SK-N-SH (cell line): ENCODE data around the gene CLMP. TPM values are rescaled to one million over a fixed set of nuclear protein-coding genes. Genes with fewer than 3 reads are reported as not detected.
A peak's percentile ranks its signal among the peaks of the same experiment; 100 is the strongest.

ENCODE experiments used
- CTCF ChIA-PET: fragments of 300-600, 350-600 bp; formaldehyde crosslinking; extraction: SDS; loops from one replicate; lab custom pipeline; 2021; lab: Yijun Ruan, JAX
- POLR2A ChIA-PET: fragments of 350-600 bp; sonication (Branson Sonifier 250); formaldehyde crosslinking; extraction: SDS; loops from one replicate; lab custom pipeline; 2020; ENCODE audit warnings: antibody characterized with exemption, inconsistent platforms; lab: Yijun Ruan, JAX
- DNase-seq: peaks from one replicate; pipeline ENCODE4 v3.0.0; 2012
- H2AFZ ChIP-seq: fragments of 200-600 bp; sonication (generic); 2 replicates; pipeline ENCODE4 v1.8.1; 2016; ENCODE audit warnings: antibody characterized with exemption, mild to moderate bottlenecking, low read depth
- H3F3A ChIP-seq: fragments of 200-600 bp; sonication (generic); replicated peaks from 2 replicates; pipeline ENCODE3; 2016; ENCODE audit warnings: antibody characterized with exemption, mild to moderate bottlenecking; ENCODE audit not compliant: insufficient read depth
- H3K27ac ChIP-seq, 2 experiments: fragments of 200-500 bp in 1 of 2; fragments of 200-600 bp in 1 of 2; sonication (Bioruptor generic) in 1 of 2; sonication (generic), shearing (Covaris generic) in 1 of 2; 2 replicates each; pipeline versions ENCODE4 v1.5.1 to v1.6.1; 2014 to 2016; ENCODE audit warnings: low read depth in 2 of 2, inconsistent platforms in 1 of 2, low read length in 1 of 2, mild to moderate bottlenecking in 1 of 2, mixed read lengths in 1 of 2
- H3K27me3 ChIP-seq: fragments of 200-600 bp; sonication (generic), shearing (Covaris generic); 2 replicates; pipeline ENCODE4 v1.6.1; 2016; ENCODE audit warnings: mixed run types; ENCODE audit not compliant: insufficient read depth
- H3K36me3 ChIP-seq, 2 experiments: fragments of 200-500 bp in 1 of 2; fragments of 200-600 bp in 1 of 2; sonication (Bioruptor generic) in 1 of 2; sonication (generic) in 1 of 2; replicated peaks in 1 of 2; 2 replicates each; pipeline versions ENCODE3 to v1.5.1; 2014 to 2016; ENCODE audit warnings: low read length in 1 of 2, mild to moderate bottlenecking in 1 of 2; ENCODE audit not compliant: insufficient read depth in 2 of 2, control insufficient read depth in 1 of 2
- H3K4me1 ChIP-seq, 2 experiments: fragments of 200-500 bp in 1 of 2; fragments of 200-600 bp in 1 of 2; sonication (Bioruptor generic) in 1 of 2; sonication (generic), shearing (Covaris generic) in 1 of 2; 2 replicates each; pipeline versions ENCODE4 v1.5.1 to v1.6.1; 2014 to 2016; ENCODE audit warnings: low read depth in 1 of 2, low read length in 1 of 2, mixed run types in 1 of 2; ENCODE audit not compliant: insufficient read depth in 2 of 2, control insufficient read depth in 1 of 2
- H3K4me2 ChIP-seq: fragments of 200-600 bp; sonication (generic), shearing (Covaris generic); 2 replicates; pipeline ENCODE4 v1.6.1; 2017; ENCODE audit warnings: mixed run types
- H3K4me3 ChIP-seq, 2 experiments: fragments of 200-500 bp in 1 of 2; fragments of 200-600 bp in 1 of 2; sonication (Bioruptor generic) in 1 of 2; sonication (generic), shearing (Covaris generic) in 1 of 2; 2 replicates each; pipeline versions ENCODE4 v1.5.1 to v1.8.1; 2014 to 2016; ENCODE audit warnings: low read depth in 2 of 2, inconsistent platforms in 1 of 2, low read length in 1 of 2, mild to moderate bottlenecking in 1 of 2, mixed read lengths in 1 of 2, moderate library complexity in 1 of 2
- H3K79me2 ChIP-seq: fragments of 200-600 bp; sonication (generic); 2 replicates; pipeline ENCODE4 v1.8.1; 2017; ENCODE audit warnings: mild to moderate bottlenecking; ENCODE audit not compliant: insufficient read depth
- H3K9ac ChIP-seq: fragments of 200-600 bp; sonication (generic); 2 replicates; pipeline ENCODE4 v1.6.1; 2017; ENCODE audit warnings: mixed run types
- H3K9me2 ChIP-seq: fragments of 200-600 bp; sonication (generic); 2 replicates; pipeline ENCODE4 v1.6.1; 2017; ENCODE audit warnings: mixed run types
- H3K9me3 ChIP-seq: fragments of 200-600 bp; sonication (generic); 2 replicates; pipeline ENCODE4 v1.6.1; 2017; ENCODE audit warnings: mixed run types, mild to moderate bottlenecking, moderate library complexity
- H4K20me1 ChIP-seq: fragments of 200-600 bp; sonication (generic); 2 replicates; pipeline ENCODE4 v1.6.1; 2017; ENCODE audit warnings: mild to moderate bottlenecking, mixed run types; ENCODE audit not compliant: insufficient read depth
- CTCF ChIP-seq: fragments of 200-600 bp; sonication (generic); IDR thresholded peaks from 2 replicates; pipeline ENCODE4 v1.6.1; 2017; ENCODE audit warnings: antibody characterized with exemption, mild to moderate bottlenecking, moderate library complexity
- EP300 ChIP-seq, 2 experiments: IDR thresholded peaks; 2 replicates each; pipeline versions ENCODE4 v1.4.0 to v1.6.1; 2012; ENCODE audit warnings: borderline replicate concordance in 1 of 2, low read depth in 1 of 2, low read length in 1 of 2
- FOSL2 ChIP-seq: IDR thresholded peaks from 2 replicates; pipeline ENCODE4 v1.4.0; 2012; ENCODE audit warnings: low read depth, mild to moderate bottlenecking, moderate library complexity, borderline replicate concordance
- GABPA ChIP-seq: IDR thresholded peaks from 2 replicates; pipeline ENCODE4 v1.4.0; 2012; ENCODE audit warnings: low read depth, mild to moderate bottlenecking
- JUND ChIP-seq: IDR thresholded peaks from 2 replicates; pipeline ENCODE4 v1.4.0; 2012
- NFIC ChIP-seq: IDR thresholded peaks from 2 replicates; pipeline ENCODE4 v1.4.0; 2012; ENCODE audit warnings: borderline replicate concordance
- PBX3 ChIP-seq: IDR thresholded peaks from 2 replicates; pipeline ENCODE4; 2012
- RXRA ChIP-seq: IDR thresholded peaks from 2 replicates; pipeline ENCODE4 v1.4.0; 2012; ENCODE audit warnings: low read depth, mild to moderate bottlenecking, borderline replicate concordance
- SIN3A ChIP-seq: IDR thresholded peaks from 2 replicates; pipeline ENCODE4 v1.6.1; 2012; ENCODE audit warnings: low read depth, mild to moderate bottlenecking, low read length, moderate library complexity, borderline replicate concordance
- TCF12 ChIP-seq: IDR thresholded peaks from 2 replicates; pipeline ENCODE4 v1.4.0; 2012
- TEAD4 ChIP-seq: IDR thresholded peaks from 2 replicates; pipeline ENCODE4 v1.4.0; 2012; ENCODE audit warnings: mild to moderate bottlenecking, borderline replicate concordance; ENCODE audit not compliant: insufficient read depth
- USF1 ChIP-seq: IDR thresholded peaks from 2 replicates; pipeline ENCODE4 v1.4.0; 2012; ENCODE audit warnings: low read depth, borderline replicate concordance
- ZBTB33 ChIP-seq: IDR thresholded peaks from 2 replicates; pipeline ENCODE4 v1.4.0; 2012; ENCODE audit warnings: low read depth, borderline replicate concordance
- WGBS: methylation state at CpG from one replicate; pipeline ENCODE4 v1.1.6; 2017; ENCODE audit warnings: low lambda C conversion rate; 5-methylcytosine and 5-hydroxymethylcytosine counted together
- polyA plus RNA-seq, 3 experiments: library from polyadenylated mRNA; depleted of rRNA; stranded (reverse); fragments of >200 nt; gene quantifications; 2 replicates each; pipeline ENCODE4 v1.2.3, GENCODE V29; 2012

CLMP gene
- polyA plus RNA-seq, 1 of the 3 experiments (the other 2 are of a cell fraction): 61.9 TPM

GRCh38 chr11:123231256-123231655 is 36.2 kb upstream of the CLMP start:
- H2AFZ ChIP-seq: peak overlapping the region; percentile 24; the same call in 1 of the 2 replicates
- H3K9me2 ChIP-seq: no peaks in the 10 kb centered on the region
- WGBS: 6% methylated on average over 6 of the region's 6 CpGs
- peak overlapping the region in 1 of 2 experiments; percentile 20; a peak in 2 of 4 replicates for H3K4me3 ChIP-seq
- peak overlapping the region; percentile 46 for H3K4me2 ChIP-seq
- peak overlapping the region; percentile 60 to 79; a peak in 3 of 4 replicates for H3K27ac ChIP-seq
- no peaks in the 10 kb centered on the region for H3K36me3 ChIP-seq
- no peak for DNase-seq
- no peaks in the 10 kb centered on the region for H3K79me2 ChIP-seq
- peak overlapping the region; percentile 20; the same call in 1 of the 2 replicates for H3K9ac ChIP-seq
- CTCF ChIA-PET: interaction anchor here (0.9 to 19.9 kb wide), 6 partner anchors 16 to 123 kb away, joined by 3 to 437 read pairs (median 4); no protein-coding TSS in a partner anchor
- H4K20me1 ChIP-seq: no peaks in the 10 kb centered on the region
- H3K9me3 ChIP-seq: no peaks in the 10 kb centered on the region
- TF ChIP-seq FOSL2 (0 out of 2 replicates have a peak, but pooled peaks have one; percentile 41), EP300 (IDR thresholded peaks at IDR 0.05; ENCODE audit: borderline replicate concordance in 1 of 2, low read depth in 1 of 2, low read length in 1 of 2) (peak in 1 of 2 experiments; percentile 28; a peak in 1 of 4 replicates), NFIC (peak; percentile 38; the same call in 1 of the 2 replicates), JUND (peak; percentile 36; the same call in 1 of the 2 replicates), ZBTB33 (no peak), GABPA (no peak), TEAD4 (peak; percentile 50; the same call in 1 of the 2 replicates), RXRA (peak; percentile 45; the same call in 1 of the 2 replicates), CTCF (no peak), TCF12 (peak; percentile 72), PBX3 (peak; percentile 77)
- TF ChIP-seq, all 33 proteins: peak for 8
- Histone ChIP-seq H3K4me1 (peaks cover 2 to 26% of the 10 kb centered on the region in 2 experiments; a peak in 2 of 4 replicates), H3F3A (peaks cover 31% of the 10 kb centered on the region), H3K27me3 (no peaks in the 10 kb centered on the region)
- POLR2A ChIA-PET: no interaction called here

GRCh38 chr11:123230346-123230745 is 35.3 kb upstream of the CLMP start:
- 98% methylated on average over 3 of the region's 3 CpGs for WGBS
- Histone ChIP-seq H3K9me3 (no peaks in the 10 kb centered on the region), H3K79me2 (no peaks in the 10 kb centered on the region), H4K20me1 (no peaks in the 10 kb centered on the region), H3K9ac (no peak overlapping the region), H3K27ac (peak overlapping the region in 1 of 2 experiments; percentile 79; a peak in 2 of 4 replicates), H3K4me1 (peaks cover 2 to 26% of the 10 kb centered on the region in 2 experiments; a peak in 2 of 4 replicates), H3K27me3 (no peaks in the 10 kb centered on the region), H3K4me3 (no peak overlapping the region), H3K36me3 (no peaks in the 10 kb centered on the region), H3K9me2 (no peaks in the 10 kb centered on the region), H2AFZ (no peak overlapping the region), H3F3A (peaks cover 22% of the 10 kb centered on the region), H3K4me2 (peak overlapping the region; percentile 46; the same call in 1 of the 2 replicates)
- CTCF ChIA-PET: interaction anchor here (1.0 to 19.9 kb wide), 7 partner anchors 9 to 122 kb away, joined by 3 to 437 read pairs (median 3); no protein-coding TSS in a partner anchor
- POLR2A ChIA-PET: no interaction called here
- TF ChIP-seq EP300 (IDR thresholded peaks at IDR 0.05; ENCODE audit: borderline replicate concordance in 1 of 2, low read depth in 1 of 2, low read length in 1 of 2): no peak
- TF ChIP-seq SIN3A: no peak
- TF ChIP-seq USF1: no peak
- TF ChIP-seq GABPA: no peak
- DNase-seq: no peak
